NCI-H1930 (cell line): ENCODE data around the gene ACAP3.
A peak's percentile ranks its signal among the peaks of the same experiment; 100 is the strongest.

Experiments used
- DNase-seq, 2 experiments: peaks; one replicate each; lab custom pipeline; 2025; lab: John Stamatoyannopoulos, UW

Gene ACAP3

GRCh38 chr1:1307923-1308755 lies at the start of gene ACAP3, which contains the start of gene PUSL1:
Gene ACAP3 (minus strand): TSS chr1:1307930. CDS start chr1:1307815, 115 bp downstream.
Gene PUSL1 (plus strand): TSS chr1:1308597. CDS start chr1:1308644, 47 bp downstream.
- peak; percentile 80 to 92 for DNase-seq

GRCh38 chr1:1356796-1357401 lies 49.2 kb upstream of the ACAP3 start:
- DNase-seq: no peak

GRCh38 chr1:1356166-1356795 lies 48.6 kb upstream of the ACAP3 start:
- no peak for DNase-seq

- DNase-seq: no peak
Observed at GRCh38 chr1:1355416-1355815, 47.7 kb upstream of the ACAP3 start.

GRCh38 chr1:1354271-1355247 lies 46.8 kb upstream of the ACAP3 start:
- no peak for DNase-seq

GRCh38 chr1:1353389-1354151 lies 45.8 kb upstream of the ACAP3 start:
- no peak for DNase-seq

GRCh38 chr1:1352786-1353388 lies 45.2 kb upstream of the ACAP3 start:
- no peak for DNase-seq

- no peak for DNase-seq
Observed at GRCh38 chr1:1351511-1352427, 44.0 kb upstream of the ACAP3 start.

GRCh38 chr1:1349256-1350012 lies 41.7 kb upstream of the ACAP3 start, which contains the start of gene DVL1:
Gene DVL1 (minus strand): TSS chr1:1349418. CDS start chr1:1349065, 353 bp downstream.
- peak; percentile 62 to 75 for DNase-seq

- no peak for DNase-seq
Observed at GRCh38 chr1:1348420-1349255, 40.9 kb upstream of the ACAP3 start.

- no peak for DNase-seq
Observed at GRCh38 chr1:1347663-1348419, 40.1 kb upstream of the ACAP3 start.

GRCh38 chr1:1347026-1347595 lies 39.4 kb upstream of the ACAP3 start:
- no peak for DNase-seq

GRCh38 chr1:1346501-1346890 lies 38.8 kb upstream of the ACAP3 start:
- DNase-seq: no peak

GRCh38 chr1:1345860-1346500 lies 38.2 kb upstream of the ACAP3 start:
- DNase-seq: no peak

- no peak for DNase-seq
Observed at GRCh38 chr1:1345384-1345783, 37.7 kb upstream of the ACAP3 start.
